SU-DHL-6 (cell line): ENCODE results near the gene TWF1.
A peak's percentile ranks its signal among the peaks of the same experiment; 100 is the strongest.

Experiments
- H2AFZ ChIP-seq: fragments of 200-600 bp; sonication (generic); 2 replicates; pipeline ENCODE4 v1.6.1; 2014; ENCODE audit warnings: low read depth, mild to moderate bottlenecking, moderate library complexity, mixed read lengths, antibody characterized with exemption, low read length; ENCODE audit not compliant: severe bottlenecking
- H3F3A ChIP-seq: fragments of 200-600 bp; shearing (Covaris generic); 2 replicates; pipeline ENCODE4 v1.6.0; 2016; ENCODE audit warnings: antibody characterized with exemption, mild to moderate bottlenecking; ENCODE audit not compliant: insufficient read depth
- H3K27ac ChIP-seq: fragments of 200-600 bp; sonication (generic); 2 replicates; pipeline ENCODE4 v1.5.1; 2016; ENCODE audit warnings: low read depth, mild to moderate bottlenecking, low read length, moderate library complexity, mixed read lengths
- H3K27me3 ChIP-seq: fragments of 200-600 bp; sonication (generic), shearing (Covaris generic); 2 replicates; pipeline ENCODE4 v1.6.0; 2014; ENCODE audit warnings: mild to moderate bottlenecking, low read length
- H3K36me3 ChIP-seq: fragments of 200-600 bp; sonication (generic); 2 replicates; pipeline ENCODE4 v1.6.1; 2014; ENCODE audit warnings: mild to moderate bottlenecking, low read length, mixed read lengths
- H3K4me2 ChIP-seq: fragments of 300-600, 200-600 bp; shearing (Covaris generic), sonication (generic); 2 replicates; pipeline ENCODE4 v1.6.0; 2014; ENCODE audit warnings: low read length, low read depth, mild to moderate bottlenecking; ENCODE audit not compliant: poor library complexity, severe bottlenecking
- H3K4me3 ChIP-seq: fragments of 200-600 bp; sonication (generic); 2 replicates; pipeline ENCODE4 v1.5.1; 2014; ENCODE audit warnings: antibody characterized with exemption, low read length, mild to moderate bottlenecking, mixed read lengths; ENCODE audit not compliant: insufficient read depth, poor library complexity, severe bottlenecking
- H3K79me2 ChIP-seq: fragments of 200-600 bp; sonication (generic); 2 replicates; pipeline ENCODE4 v1.6.1; 2014; ENCODE audit warnings: mild to moderate bottlenecking, low read length, moderate library complexity; ENCODE audit not compliant: insufficient read depth
- H3K9ac ChIP-seq: fragments of 200-600 bp; sonication (generic); 2 replicates; pipeline ENCODE4 v1.7.0; 2014; ENCODE audit warnings: mild to moderate bottlenecking, low read length
- H3K9me2 ChIP-seq: fragments of 200-600 bp; sonication (generic); replicated peaks from 2 replicates; pipeline ENCODE4 v1.6.1; 2014; ENCODE audit warnings: low read length; ENCODE audit not compliant: insufficient read depth
- H3K9me3 ChIP-seq: fragments of 200-600 bp; sonication (generic); 2 replicates; pipeline ENCODE4 v1.6.1; 2014; ENCODE audit warnings: low read length, mixed read lengths; ENCODE audit not compliant: insufficient read depth
- H4K20me1 ChIP-seq: fragments of 200-600 bp; sonication (generic); 2 replicates; pipeline ENCODE4 v1.6.1; 2014; ENCODE audit warnings: low read depth, mild to moderate bottlenecking, antibody characterized with exemption, low read length, moderate library complexity, mixed read lengths
- EZH2phosphoT487 ChIP-seq: fragments of 200-600 bp; sonication (generic), shearing (Covaris generic); conservative IDR thresholded peaks from 2 replicates; pipeline ENCODE4 v1.6.1; 2018; ENCODE audit warnings: mild to moderate bottlenecking, antibody characterized with exemption, low read length, moderate library complexity, mixed read lengths
- TF ChIP-seq, protein P1 (sequence below): fragments of 200-600 bp; sonication (generic); IDR thresholded peaks from one replicate; pipeline ENCODE4 v1.5.1; 2017; ENCODE audit warnings: antibody characterized with exemption, mild to moderate bottlenecking, low read length, moderate library complexity; ENCODE audit not compliant: insufficient read depth, poor library complexity, severe bottlenecking

Gene TWF1

DNA sequence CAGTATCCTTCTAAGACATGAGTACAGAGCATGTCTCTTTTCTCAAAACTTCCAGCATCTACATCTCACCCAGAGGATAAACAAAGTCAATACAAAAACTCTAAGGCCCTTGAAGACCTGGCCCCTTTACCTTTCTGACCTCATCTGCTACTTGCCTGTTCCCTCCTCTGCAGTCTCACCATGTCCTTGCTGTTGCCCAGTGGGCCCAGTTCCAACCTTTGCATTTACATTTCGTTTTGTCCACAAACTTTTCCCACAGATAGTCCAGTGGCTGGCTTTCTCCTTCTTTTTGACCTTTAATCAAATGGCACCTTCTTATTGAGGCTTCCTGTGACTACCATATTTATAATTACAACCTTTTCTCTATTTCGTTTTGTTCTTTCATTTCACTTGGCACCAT lies 45.7 kb downstream of the TWF1 start:
- H3K9ac ChIP-seq = peak overlapping the region; percentile 93

DNA sequence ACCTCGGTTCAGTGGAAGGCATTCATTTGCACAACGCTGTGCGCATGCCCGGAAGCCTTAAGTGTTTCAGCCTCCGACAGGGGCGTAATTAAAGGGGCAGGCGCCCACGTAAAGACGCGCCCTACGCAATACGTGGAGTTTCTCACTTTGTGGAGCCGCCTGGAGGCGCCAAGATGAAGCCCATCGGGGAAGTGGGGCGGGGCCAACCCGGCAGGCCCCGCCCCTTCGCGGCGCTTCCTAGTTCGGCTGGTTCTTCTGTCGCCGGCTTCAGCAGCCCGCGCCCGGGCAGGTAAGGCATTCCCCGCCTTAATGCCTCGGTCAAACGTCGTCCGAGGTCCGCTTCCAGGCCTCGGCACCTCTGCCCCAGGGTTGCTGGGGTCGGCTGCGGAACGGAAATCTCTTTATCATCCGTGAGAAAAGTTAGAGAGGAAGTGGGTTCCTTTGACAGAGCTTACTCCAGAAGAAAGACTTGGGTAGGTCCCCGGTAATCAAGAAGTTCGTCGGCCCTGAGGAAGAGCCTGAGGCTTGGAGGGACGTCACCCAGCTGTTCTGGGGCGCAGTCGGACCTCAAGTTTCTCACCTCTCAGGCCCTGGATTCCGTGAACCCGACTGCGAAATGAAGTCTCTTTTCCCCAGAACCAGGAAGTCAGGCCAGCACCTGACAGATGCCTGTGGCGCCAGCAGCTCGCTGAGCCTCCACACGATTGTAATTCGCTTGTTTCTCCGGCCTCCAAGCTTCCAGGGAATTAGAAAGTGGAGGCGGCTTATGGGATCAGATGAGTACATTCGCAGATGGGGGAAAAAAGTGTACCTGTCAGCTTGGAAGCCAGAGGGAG lies 47.2 kb downstream of the TWF1 start, which contains the start of the genes IRAK4 and PUS7L:
TSS of gene IRAK4 (plus strand) at position 224 of the 836 bp plus-strand sequence. CDS start 9,161 bp downstream, outside the sequence.
TSS of gene PUS7L (minus strand) at position 63 of the 836 bp plus-strand sequence. CDS start 3,545 bp downstream, outside the sequence.
- Histone ChIP-seq H3K4me2 (peak within 1 kb of the TSS; percentile 90), H3K79me2 (peaks cover 58% of the 10 kb centered on the region), H3K4me3 (peak within 1 kb of the TSS; percentile 89), H3K36me3 (peaks cover 20% of the 10 kb centered on the region), H2AFZ (peak within 1 kb of the TSS; percentile 91), H3K9me2 (no peaks in the 10 kb centered on the region), H3K9me3 (no peaks in the 10 kb centered on the region), H3K9ac (peak within 1 kb of the TSS; percentile 93), H3F3A (peaks cover 9% of the 10 kb centered on the region; the same call in 1 of the 2 replicates), H3K27me3 (no peaks in the 10 kb centered on the region), H4K20me1 (no peaks in the 10 kb centered on the region), H3K27ac (peak within 1 kb of the TSS; percentile 91)
- TF ChIP-seq EZH2phosphoT487 = no peak
- TF ChIP-seq, protein P1, sequence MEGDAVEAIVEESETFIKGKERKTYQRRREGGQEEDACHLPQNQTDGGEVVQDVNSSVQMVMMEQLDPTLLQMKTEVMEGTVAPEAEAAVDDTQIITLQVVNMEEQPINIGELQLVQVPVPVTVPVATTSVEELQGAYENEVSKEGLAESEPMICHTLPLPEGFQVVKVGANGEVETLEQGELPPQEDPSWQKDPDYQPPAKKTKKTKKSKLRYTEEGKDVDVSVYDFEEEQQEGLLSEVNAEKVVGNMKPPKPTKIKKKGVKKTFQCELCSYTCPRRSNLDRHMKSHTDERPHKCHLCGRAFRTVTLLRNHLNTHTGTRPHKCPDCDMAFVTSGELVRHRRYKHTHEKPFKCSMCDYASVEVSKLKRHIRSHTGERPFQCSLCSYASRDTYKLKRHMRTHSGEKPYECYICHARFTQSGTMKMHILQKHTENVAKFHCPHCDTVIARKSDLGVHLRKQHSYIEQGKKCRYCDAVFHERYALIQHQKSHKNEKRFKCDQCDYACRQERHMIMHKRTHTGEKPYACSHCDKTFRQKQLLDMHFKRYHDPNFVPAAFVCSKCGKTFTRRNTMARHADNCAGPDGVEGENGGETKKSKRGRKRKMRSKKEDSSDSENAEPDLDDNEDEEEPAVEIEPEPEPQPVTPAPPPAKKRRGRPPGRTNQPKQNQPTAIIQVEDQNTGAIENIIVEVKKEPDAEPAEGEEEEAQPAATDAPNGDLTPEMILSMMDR = no peak

More for the DNA sequence above, 45.7 kb downstream of the TWF1 start:
- H3K9me2 ChIP-seq = no peaks in the 10 kb centered on the region
- no peaks in the 10 kb centered on the region for H3K27me3 ChIP-seq
- peaks cover 5% of the 10 kb centered on the region; the same call in 1 of the 2 replicates for H3K36me3 ChIP-seq
- H3F3A ChIP-seq = peaks cover 9% of the 10 kb centered on the region; the same call in 1 of the 2 replicates
- H2AFZ ChIP-seq = no peak overlapping the region
- no peak overlapping the region for H3K27ac ChIP-seq
- peak overlapping the region; percentile 89 for H3K4me3 ChIP-seq
- H3K4me2 ChIP-seq = peak overlapping the region; percentile 80
- TF ChIP-seq, protein P1 = no peak
- TF ChIP-seq EZH2phosphoT487 = no peak
- H3K79me2 ChIP-seq = peaks cover 51% of the 10 kb centered on the region
- no peaks in the 10 kb centered on the region for H3K9me3 ChIP-seq
- no peaks in the 10 kb centered on the region for H4K20me1 ChIP-seq

DNA sequence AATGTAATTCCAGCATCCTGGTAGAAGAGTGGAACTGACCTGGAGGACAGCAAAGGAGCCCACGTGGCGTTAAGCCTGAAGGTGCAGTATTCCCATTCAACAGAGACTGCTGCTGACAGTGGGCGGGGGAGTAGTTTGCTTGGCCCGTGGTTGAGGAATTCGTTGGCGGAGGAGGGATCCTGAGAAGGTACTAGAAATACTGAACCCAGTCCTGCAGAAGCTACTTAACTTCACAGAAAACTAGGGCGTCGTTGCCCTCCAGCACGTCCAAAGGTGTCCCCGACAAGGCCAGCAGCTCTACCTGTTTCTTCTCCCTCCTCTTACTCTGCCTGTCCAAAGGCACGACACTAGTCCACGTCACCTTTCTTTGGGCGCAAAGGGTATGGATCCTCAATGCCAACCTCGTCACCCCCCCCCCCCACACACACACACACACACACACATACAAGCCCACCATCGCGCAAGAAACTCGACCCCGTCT lies 47.8 kb downstream of the TWF1 start:
- H4K20me1 ChIP-seq = no peaks in the 10 kb centered on the region
- peak overlapping the region; percentile 93 for H3K9ac ChIP-seq
- peaks cover 9% of the 10 kb centered on the region; the same call in 1 of the 2 replicates for H3F3A ChIP-seq
- H3K9me2 ChIP-seq = no peaks in the 10 kb centered on the region
- no peaks in the 10 kb centered on the region for H3K9me3 ChIP-seq
- no peaks in the 10 kb centered on the region for H3K27me3 ChIP-seq
- peak overlapping the region; percentile 68 for H2AFZ ChIP-seq
- no peak for TF ChIP-seq EZH2phosphoT487
- TF ChIP-seq, protein P1 = no peak
- H3K79me2 ChIP-seq = peaks cover 65% of the 10 kb centered on the region
- peak overlapping the region; percentile 89 for H3K4me3 ChIP-seq
- peak overlapping the region; percentile 90 for H3K4me2 ChIP-seq
- H3K27ac ChIP-seq = no peak overlapping the region; the same call in 1 of the 2 replicates
- H3K36me3 ChIP-seq = peaks cover 25% of the 10 kb centered on the region
